Ishikawa (cell line): ENCODE measurements around the gene SMPD3.

ENCODE experiments used
- CEBPB ChIP-seq: IDR thresholded peaks from 2 replicates; pipeline ENCODE4 v1.6.1; 2012
- CREB1 ChIP-seq: IDR thresholded peaks from 2 replicates; pipeline ENCODE4 v1.6.1; 2012; ENCODE audit warnings: low read depth
- EGR1 ChIP-seq: IDR thresholded peaks from 2 replicates; pipeline ENCODE4 v1.6.1; 2012
- EP300 ChIP-seq: IDR thresholded peaks from 2 replicates; pipeline ENCODE4 v1.6.1; 2012; ENCODE audit warnings: borderline replicate concordance
- FOXM1 ChIP-seq: IDR thresholded peaks from 2 replicates; pipeline ENCODE4 v1.6.1; 2012; ENCODE audit warnings: low read depth, borderline replicate concordance
- MAX ChIP-seq: IDR thresholded peaks from 2 replicates; pipeline ENCODE4 v1.6.1; 2012
- NFIC ChIP-seq: IDR thresholded peaks from 2 replicates; pipeline ENCODE4 v1.6.1; 2012
- RAD21 ChIP-seq: IDR thresholded peaks from 2 replicates; pipeline ENCODE4 v1.6.1; 2012; ENCODE audit warnings: low read depth
- REST ChIP-seq: IDR thresholded peaks from 2 replicates; pipeline ENCODE4 v1.6.1; 2012; ENCODE audit warnings: low read depth, mild to moderate bottlenecking
- TAF1 ChIP-seq: IDR thresholded peaks from 2 replicates; pipeline ENCODE4 v1.6.1; 2012; ENCODE audit warnings: low read depth, mild to moderate bottlenecking
- TCF12 ChIP-seq: IDR thresholded peaks from 2 replicates; pipeline ENCODE4 v1.6.1; 2012; ENCODE audit warnings: low read depth
- TEAD4 ChIP-seq: IDR thresholded peaks from 2 replicates; pipeline ENCODE4 v1.6.1; 2012
- YY1 ChIP-seq: IDR thresholded peaks from 2 replicates; pipeline ENCODE4 v1.6.1; 2012; ENCODE audit warnings: low read depth
- ZBTB7A ChIP-seq: IDR thresholded peaks from 2 replicates; pipeline ENCODE4 v1.6.1; 2012; ENCODE audit warnings: low read depth
- TF ChIP-seq, protein P1 (sequence below): IDR thresholded peaks from 2 replicates; pipeline ENCODE4 v1.6.1; 2012

SMPD3 gene

DNA sequence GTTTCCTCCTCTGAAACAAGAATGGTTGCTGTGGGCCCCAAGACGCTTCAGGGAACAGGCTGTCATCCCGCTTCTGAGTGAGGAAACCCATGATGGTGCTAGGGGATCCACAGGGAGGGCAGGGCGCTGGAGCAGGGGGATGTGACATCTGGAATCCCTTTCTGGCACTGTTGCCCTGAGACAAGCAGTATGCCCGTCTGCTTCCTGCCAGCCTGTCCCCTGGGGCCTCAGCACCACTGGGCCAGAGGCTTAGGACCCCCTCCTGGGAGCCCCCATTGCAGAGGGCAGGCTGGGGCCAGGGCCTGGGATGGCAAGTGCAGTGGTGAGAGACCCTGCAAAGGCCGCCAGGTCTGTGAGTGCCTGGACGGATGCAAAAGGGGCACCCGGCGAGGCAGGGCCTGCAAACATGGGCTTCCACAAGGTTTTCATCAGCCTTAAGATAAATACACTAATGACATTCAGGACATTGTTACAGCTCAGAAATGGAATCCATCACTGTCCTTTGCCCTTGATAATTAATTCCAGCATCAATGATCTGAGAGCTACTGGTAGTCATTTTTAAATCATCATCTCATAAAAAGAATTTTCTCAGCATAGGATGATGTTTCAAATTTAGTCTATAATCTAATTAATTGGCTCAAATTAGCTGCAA lies 85.9 kb downstream of the SMPD3 start:
- no peak for TF ChIP-seq MAX
- TF ChIP-seq NFIC, result no peak
- TF ChIP-seq FOXM1, result no peak

DNA sequence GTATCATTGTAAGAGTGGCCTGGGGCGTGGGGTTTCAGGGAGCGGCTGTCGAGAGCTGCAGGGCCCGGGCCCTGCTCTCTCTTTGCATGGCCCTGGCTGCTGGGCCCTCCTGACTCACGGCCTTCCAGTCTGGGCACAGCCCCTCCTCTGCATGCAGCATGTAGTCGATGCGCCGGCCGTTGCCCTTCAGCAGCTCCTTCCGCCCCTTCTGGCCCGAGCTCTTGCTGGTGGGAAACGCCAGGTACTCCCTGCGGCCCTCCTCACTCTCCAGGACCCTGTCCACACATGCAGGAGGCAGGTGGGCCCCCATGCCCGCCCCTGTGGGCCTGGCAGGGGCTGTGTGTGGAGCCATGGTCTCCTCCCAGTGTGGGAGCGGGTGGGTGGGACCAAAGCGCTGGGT lies 86.8 kb downstream of the SMPD3 start:
- no peak for TF ChIP-seq CEBPB

GRCh38 chr16:68360956-68361355 lies 87.4 kb downstream of the SMPD3 start:
- no peak for TF ChIP-seq TAF1
- TF ChIP-seq TEAD4, result no peak
- no peak for TF ChIP-seq CEBPB
- TF ChIP-seq NFIC, result no peak
- TF ChIP-seq MAX, result no peak
- TF ChIP-seq EGR1, result no peak
- no peak for TF ChIP-seq CREB1
- TF ChIP-seq RAD21, result no peak
- TF ChIP-seq, protein P1, sequence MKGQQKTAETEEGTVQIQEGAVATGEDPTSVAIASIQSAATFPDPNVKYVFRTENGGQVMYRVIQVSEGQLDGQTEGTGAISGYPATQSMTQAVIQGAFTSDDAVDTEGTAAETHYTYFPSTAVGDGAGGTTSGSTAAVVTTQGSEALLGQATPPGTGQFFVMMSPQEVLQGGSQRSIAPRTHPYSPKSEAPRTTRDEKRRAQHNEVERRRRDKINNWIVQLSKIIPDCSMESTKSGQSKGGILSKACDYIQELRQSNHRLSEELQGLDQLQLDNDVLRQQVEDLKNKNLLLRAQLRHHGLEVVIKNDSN, result no peak
- TF ChIP-seq EP300, result no peak
- TF ChIP-seq REST, result no peak
- no peak for TF ChIP-seq YY1

DNA sequence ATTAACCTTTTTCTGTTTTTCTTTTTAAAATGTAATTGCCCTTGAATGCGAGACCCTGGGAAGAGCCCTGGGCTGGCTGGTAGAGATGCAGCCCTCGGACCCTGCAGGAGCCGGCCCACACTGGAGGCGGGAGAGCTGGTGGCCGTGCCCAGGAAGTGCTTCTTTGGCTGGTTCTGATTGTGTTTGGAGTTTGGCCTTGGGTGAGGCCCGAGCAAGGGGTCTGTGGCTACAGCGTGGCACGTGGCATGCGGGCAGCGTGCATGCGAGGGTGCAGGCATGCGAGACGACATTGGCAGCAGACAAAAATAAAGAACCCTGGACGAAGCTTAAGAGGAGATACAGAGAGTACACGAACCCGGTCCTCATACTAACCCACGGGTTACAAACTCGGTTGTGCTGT lies 87.8 kb downstream of the SMPD3 start:
- TF ChIP-seq REST (no peak), TEAD4 (no peak), CEBPB (no peak), EGR1 (no peak), RAD21 (no peak), YY1 (no peak), CREB1 (no peak), ZBTB7A (no peak), MAX (no peak), FOXM1 (no peak), NFIC (no peak), EP300 (no peak), TAF1 (no peak), TCF12 (no peak)
- TF ChIP-seq, protein P1, result no peak

- TF ChIP-seq REST (no peak), FOXM1 (no peak), CEBPB (no peak)
These were observed 88.7 kb downstream of the SMPD3 start for GRCh38 chr16:68359398-68360191.
